H9 (cell line): ENCODE data around the gene OSBP. TPM values are rescaled to one million over a fixed set of nuclear protein-coding genes. Genes with fewer than 3 reads are reported as not detected.

Experiments
- DNase-seq: peaks from one replicate; pipeline ENCODE4 v3.0.0-alpha.2; 2017
- H2AFZ ChIP-seq: one replicate; pipeline ENCODE4 v1.6.1; 2013; ENCODE audit warnings: mild to moderate bottlenecking, low read length, control low read depth, moderate library complexity
- H2AK5ac ChIP-seq: 2 replicates; pipeline ENCODE4 v1.6.1; 2013; ENCODE audit warnings: low read length, control low read depth, mixed read lengths; ENCODE audit not compliant: insufficient read length
- H2BK120ac ChIP-seq: one replicate; pipeline ENCODE4 v1.6.1; 2013; ENCODE audit warnings: low read depth, mild to moderate bottlenecking, low read length, control low read depth, inconsistent platforms; ENCODE audit not compliant: poor library complexity, severe bottlenecking
- H2BK12ac ChIP-seq: 2 replicates; pipeline ENCODE4 v1.6.1; 2013; ENCODE audit warnings: low read length, control low read depth, mixed read lengths, low read depth; ENCODE audit not compliant: insufficient read length
- H2BK15ac ChIP-seq: 2 replicates; pipeline ENCODE4 v1.6.1; 2013; ENCODE audit warnings: low read depth, low read length, control low read depth
- H2BK20ac ChIP-seq: one replicate; pipeline ENCODE4 v1.6.1; 2013; ENCODE audit warnings: low read depth, mild to moderate bottlenecking, low read length, control low read depth, inconsistent platforms; ENCODE audit not compliant: poor library complexity, severe bottlenecking
- H2BK5ac ChIP-seq: 2 replicates; pipeline ENCODE4 v1.6.1; 2013; ENCODE audit warnings: low read length, control low read depth, mixed read lengths; ENCODE audit not compliant: insufficient read length
- H3K14ac ChIP-seq: 2 replicates; pipeline ENCODE4 v1.6.1; 2013; ENCODE audit warnings: low read length, control low read depth; ENCODE audit not compliant: insufficient read depth
- H3K18ac ChIP-seq: 2 replicates; pipeline ENCODE4 v1.6.1; 2013; ENCODE audit warnings: low read depth, mild to moderate bottlenecking, mixed read lengths, low read length, control low read depth; ENCODE audit not compliant: insufficient read length
- H3K23ac ChIP-seq: 2 replicates; pipeline ENCODE4 v1.6.1; 2013; ENCODE audit warnings: low read length, control low read depth, mixed read lengths, low read depth; ENCODE audit not compliant: insufficient read length
- H3K23me2 ChIP-seq: 2 replicates; pipeline ENCODE4 v1.6.1; 2013; ENCODE audit warnings: low read depth, mild to moderate bottlenecking, mixed read lengths, low read length, control low read depth; ENCODE audit not compliant: insufficient read length, poor library complexity, severe bottlenecking
- H3K27ac ChIP-seq: 2 replicates; pipeline ENCODE4 v1.5.1; 2013; ENCODE audit warnings: low read length, control low read depth, mixed read lengths, low read depth; ENCODE audit not compliant: insufficient read length
- H3K27me3 ChIP-seq: 2 replicates; pipeline ENCODE4 v1.6.1; 2013; ENCODE audit warnings: low read length, control low read depth, inconsistent platforms; ENCODE audit not compliant: insufficient read depth
- H3K4ac ChIP-seq: 2 replicates; pipeline ENCODE4 v1.6.1; 2013; ENCODE audit warnings: low read depth, mild to moderate bottlenecking, control low read depth, inconsistent platforms, low read length, moderate library complexity
- H3K4me1 ChIP-seq: 2 replicates; pipeline ENCODE4 v1.6.1; 2013; ENCODE audit warnings: low read length, control low read depth, inconsistent platforms; ENCODE audit not compliant: insufficient read depth
- H3K4me2 ChIP-seq: 2 replicates; pipeline ENCODE4 v1.6.1; 2013; ENCODE audit warnings: low read length, control low read depth, mixed read lengths; ENCODE audit not compliant: insufficient read length, insufficient read depth
- H3K56ac ChIP-seq: 2 replicates; pipeline ENCODE4 v1.6.1; 2013; ENCODE audit warnings: low read depth, mild to moderate bottlenecking, mixed read lengths, low read length, control low read depth; ENCODE audit not compliant: insufficient read length
- H3K79me1 ChIP-seq: 2 replicates; pipeline ENCODE4 v1.6.1; 2013; ENCODE audit warnings: low read depth, mild to moderate bottlenecking, moderate library complexity, low read length, control low read depth, inconsistent platforms; ENCODE audit not compliant: insufficient read depth, poor library complexity, severe bottlenecking
- H3K79me2 ChIP-seq: 2 replicates; pipeline ENCODE4 v1.6.1; 2013; ENCODE audit warnings: low read length, control low read depth, inconsistent platforms; ENCODE audit not compliant: insufficient read depth
- H3K9ac ChIP-seq: 2 replicates; pipeline ENCODE4 v1.6.1; 2013; ENCODE audit warnings: low read length, control low read depth, mixed read lengths; ENCODE audit not compliant: insufficient read length; ENCODE audit errors: extremely low read depth
- H3K9me3 ChIP-seq: one replicate; pipeline ENCODE4 v1.6.1; 2013; ENCODE audit warnings: low read depth, low read length, inconsistent platforms; ENCODE audit not compliant: control insufficient read depth
- H3T11ph ChIP-seq: one replicate; pipeline ENCODE4 v1.6.1; 2013; ENCODE audit warnings: mild to moderate bottlenecking, low read length, control low read depth, inconsistent platforms
- H4K20me1 ChIP-seq: one replicate; pipeline ENCODE4 v1.6.1; 2013; ENCODE audit not compliant: control insufficient read depth, insufficient read length, insufficient read depth
- H4K5ac ChIP-seq: 2 replicates; pipeline ENCODE4 v1.6.1; 2013; ENCODE audit warnings: low read depth, mild to moderate bottlenecking, mixed read lengths, low read length, control low read depth; ENCODE audit not compliant: insufficient read length
- H4K8ac ChIP-seq: replicated peaks from 2 replicates; pipeline ENCODE4 v1.6.1; 2013; ENCODE audit warnings: low read length, control low read depth, mixed read lengths, low read depth; ENCODE audit not compliant: insufficient read length
- H4K91ac ChIP-seq: 2 replicates; pipeline ENCODE4 v1.6.1; 2013; ENCODE audit warnings: low read depth, mild to moderate bottlenecking, moderate library complexity, mixed read lengths, low read length, control low read depth; ENCODE audit not compliant: insufficient read length
- H3K27ac Mint-ChIP-seq, 3 experiments: 2 replicates in 2 of 3; 3 replicates in 1 of 3; pipeline ENCODE4 v1.8.0; 2020 to 2021; ENCODE audit warnings: mixed read lengths in 3 of 3, mild to moderate bottlenecking in 1 of 3, moderate library complexity in 1 of 3
- H3K27me3 Mint-ChIP-seq: 2 replicates; pipeline ENCODE4 v1.8.0; 2021; ENCODE audit warnings: low read depth, mild to moderate bottlenecking, moderate library complexity, mixed read lengths
- H3K36me3 Mint-ChIP-seq, 3 experiments: 2 replicates in 2 of 3; 3 replicates in 1 of 3; pipeline ENCODE4 v1.8.0; 2020 to 2021; ENCODE audit warnings: low read depth in 3 of 3, mixed read lengths in 3 of 3; ENCODE audit not compliant: insufficient read depth in 1 of 3
- H3K4me1 Mint-ChIP-seq, 2 experiments: 2 replicates each; pipeline ENCODE4 v1.8.0; 2020; ENCODE audit warnings: mixed read lengths in 2 of 2
- H3K4me3 Mint-ChIP-seq, 2 experiments: 2 replicates in 1 of 2; 3 replicates in 1 of 2; pipeline ENCODE4 v1.8.0; 2020 to 2021; ENCODE audit warnings: mild to moderate bottlenecking in 2 of 2, mixed read lengths in 2 of 2, moderate library complexity in 1 of 2
- H3K9me3 Mint-ChIP-seq, 2 experiments: 2 replicates in 1 of 2; 3 replicates in 1 of 2; pipeline ENCODE4 v1.8.0; 2020; ENCODE audit warnings: mild to moderate bottlenecking in 2 of 2, mixed read lengths in 2 of 2, moderate library complexity in 1 of 2
- WGBS: extraction: QIAGEN DNeasy Blood & Tissue Kit; methylation state at CpG from one replicate; pipeline ENCODE4 v1.1.7; 2013; ENCODE audit warnings: missing lambda C conversion rate, low lambda C conversion rate, mixed read lengths; ENCODE audit not compliant: insufficient read length; ENCODE audit errors: extremely low coverage; 5-methylcytosine and 5-hydroxymethylcytosine counted together
- total RNA-seq: library from RNA; stranded (reverse); gene quantifications from 2 replicates; pipeline ENCODE4 v1.2.1, GENCODE V29; 2021
- TF ChIP-seq, protein P1 (sequence below): fragments of 200-600 bp; sonication (generic); conservative IDR thresholded peaks from 3 replicates; pipeline ENCODE4 v1.8.0; 2021; ENCODE audit warnings: antibody characterized with exemption, mild to moderate bottlenecking

OSBP gene
- total RNA-seq, 1 experiment from 2014 or later, result 48.5 TPM

DNA sequence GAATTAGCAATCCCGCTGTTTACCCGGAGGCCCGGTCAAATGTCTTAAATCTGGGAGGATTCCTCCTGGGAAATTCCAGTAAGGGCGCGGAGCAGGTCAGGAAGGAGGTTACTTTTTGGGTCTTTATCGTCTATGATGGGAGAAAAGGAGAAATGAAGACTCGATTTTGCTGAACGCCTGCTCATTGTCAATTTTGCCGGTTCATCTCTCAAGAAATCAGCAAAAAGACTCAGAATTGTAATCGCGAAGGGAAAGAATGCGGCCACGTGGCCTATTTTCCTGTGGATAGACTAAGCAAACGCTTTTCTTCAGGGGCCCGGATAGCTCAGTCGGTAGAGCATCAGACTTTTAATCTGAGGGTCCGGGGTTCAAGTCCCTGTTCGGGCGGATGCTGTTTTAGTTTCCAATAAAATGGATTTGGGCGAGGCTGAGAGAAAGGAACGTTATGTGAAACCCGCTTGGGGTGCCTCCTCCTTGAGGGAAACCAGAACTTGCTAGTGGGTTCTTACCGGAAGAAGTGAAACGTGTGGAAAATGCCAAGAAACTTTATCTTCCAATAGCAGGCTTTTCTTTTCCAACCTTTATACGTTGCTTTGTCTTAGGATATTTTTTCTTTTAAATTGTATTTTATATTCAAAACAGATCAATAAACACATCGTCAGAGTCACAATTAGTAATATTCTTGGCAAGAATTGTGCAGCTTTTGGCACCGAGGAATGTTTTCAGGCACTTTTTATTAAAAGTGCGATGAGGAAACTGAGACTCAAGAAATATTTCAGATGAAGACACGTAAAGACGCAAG lies 59.3 kb downstream of the OSBP start:
- Histone ChIP-seq H3K79me1 (no peaks in the 10 kb centered on the region), H3K14ac (no peak overlapping the region), H3K27me3 (no peaks in the 10 kb centered on the region), H3K23me2 (peaks cover 21% of the 10 kb centered on the region), H2AK5ac (no peak overlapping the region), H4K20me1 (no peaks in the 10 kb centered on the region), H3K9me3 (no peaks in the 10 kb centered on the region), H3K79me2 (no peaks in the 10 kb centered on the region), H3K4ac (no peak overlapping the region), H3T11ph (no peak overlapping the region), H2BK120ac (no peak overlapping the region), H2BK5ac (no peak overlapping the region), H4K8ac (no peak overlapping the region), H2AFZ (peak overlapping the region; percentile 87), H3K56ac (no peak overlapping the region), H3K27ac (no peak overlapping the region), H3K4me2 (peak overlapping the region; percentile 96), H4K91ac (no peak overlapping the region), H2BK20ac (no peak overlapping the region), H4K5ac (no peak overlapping the region), H2BK12ac (no peak overlapping the region), H3K9ac (peak overlapping the region; percentile 83), H3K4me1 (0 out of 2 replicates have a peak, but pooled peaks cover 4% of the 10 kb centered on the region), H3K23ac (no peak overlapping the region), H2BK15ac (no peak overlapping the region), H3K18ac (no peak overlapping the region)
- H3K27ac Mint-ChIP-seq, result peak overlapping the region in 2 of 3 experiments; percentile 68 to 78; a peak in 5 of 7 replicates
- peaks cover 19% of the 10 kb centered on the region for H3K27me3 Mint-ChIP-seq
- peaks cover 0 to 2% (median 0%) of the 10 kb centered on the region in 3 experiments; a peak in 3 of 7 replicates for H3K36me3 Mint-ChIP-seq
- TF ChIP-seq, protein P1, sequence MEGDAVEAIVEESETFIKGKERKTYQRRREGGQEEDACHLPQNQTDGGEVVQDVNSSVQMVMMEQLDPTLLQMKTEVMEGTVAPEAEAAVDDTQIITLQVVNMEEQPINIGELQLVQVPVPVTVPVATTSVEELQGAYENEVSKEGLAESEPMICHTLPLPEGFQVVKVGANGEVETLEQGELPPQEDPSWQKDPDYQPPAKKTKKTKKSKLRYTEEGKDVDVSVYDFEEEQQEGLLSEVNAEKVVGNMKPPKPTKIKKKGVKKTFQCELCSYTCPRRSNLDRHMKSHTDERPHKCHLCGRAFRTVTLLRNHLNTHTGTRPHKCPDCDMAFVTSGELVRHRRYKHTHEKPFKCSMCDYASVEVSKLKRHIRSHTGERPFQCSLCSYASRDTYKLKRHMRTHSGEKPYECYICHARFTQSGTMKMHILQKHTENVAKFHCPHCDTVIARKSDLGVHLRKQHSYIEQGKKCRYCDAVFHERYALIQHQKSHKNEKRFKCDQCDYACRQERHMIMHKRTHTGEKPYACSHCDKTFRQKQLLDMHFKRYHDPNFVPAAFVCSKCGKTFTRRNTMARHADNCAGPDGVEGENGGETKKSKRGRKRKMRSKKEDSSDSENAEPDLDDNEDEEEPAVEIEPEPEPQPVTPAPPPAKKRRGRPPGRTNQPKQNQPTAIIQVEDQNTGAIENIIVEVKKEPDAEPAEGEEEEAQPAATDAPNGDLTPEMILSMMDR, result no peak
- H3K4me3 Mint-ChIP-seq, result peak overlapping the region; percentile 83 to 93
- WGBS, result no CpG with 5 or more reads among the region's 30 CpGs
- peaks cover 4% of the 10 kb centered on the region in 2 experiments; a peak in 3 of 5 replicates for H3K9me3 Mint-ChIP-seq
- peak; percentile 78 for DNase-seq
- peaks cover 21 to 25% of the 10 kb centered on the region in 2 experiments for H3K4me1 Mint-ChIP-seq
